ENCODE measurements around the gene CYP4A11. TPM values are rescaled to one million over a fixed set of nuclear protein-coding genes. Genes with fewer than 3 reads are reported as not detected.
"Not testable (repeated sequence)": the region's sequence is repeated elsewhere in the genome, so short reads cannot be mapped to it uniquely, and the experiment has no call there.

Gene CYP4A11
- total RNA-seq, 1 donor from 2014 or later, result not detected

- H3K9me3 Mint-ChIP-seq, result no peaks in the 10 kb centered on the region
- no peaks in the 10 kb centered on the region for H3K4me1 Mint-ChIP-seq
- ATAC-seq (ENCODE audit: low read depth), result no peak
- CTCF ChIA-PET, result no interaction called here
- DNase-seq, result no peak
- H3K27ac Mint-ChIP-seq, result no peak overlapping the region
- TF ChIP-seq, protein P1, sequence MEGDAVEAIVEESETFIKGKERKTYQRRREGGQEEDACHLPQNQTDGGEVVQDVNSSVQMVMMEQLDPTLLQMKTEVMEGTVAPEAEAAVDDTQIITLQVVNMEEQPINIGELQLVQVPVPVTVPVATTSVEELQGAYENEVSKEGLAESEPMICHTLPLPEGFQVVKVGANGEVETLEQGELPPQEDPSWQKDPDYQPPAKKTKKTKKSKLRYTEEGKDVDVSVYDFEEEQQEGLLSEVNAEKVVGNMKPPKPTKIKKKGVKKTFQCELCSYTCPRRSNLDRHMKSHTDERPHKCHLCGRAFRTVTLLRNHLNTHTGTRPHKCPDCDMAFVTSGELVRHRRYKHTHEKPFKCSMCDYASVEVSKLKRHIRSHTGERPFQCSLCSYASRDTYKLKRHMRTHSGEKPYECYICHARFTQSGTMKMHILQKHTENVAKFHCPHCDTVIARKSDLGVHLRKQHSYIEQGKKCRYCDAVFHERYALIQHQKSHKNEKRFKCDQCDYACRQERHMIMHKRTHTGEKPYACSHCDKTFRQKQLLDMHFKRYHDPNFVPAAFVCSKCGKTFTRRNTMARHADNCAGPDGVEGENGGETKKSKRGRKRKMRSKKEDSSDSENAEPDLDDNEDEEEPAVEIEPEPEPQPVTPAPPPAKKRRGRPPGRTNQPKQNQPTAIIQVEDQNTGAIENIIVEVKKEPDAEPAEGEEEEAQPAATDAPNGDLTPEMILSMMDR (IDR thresholded peaks at IDR 0.05), result no peak
- H3K27me3 Mint-ChIP-seq, result peaks cover 2% of the 10 kb centered on the region
- POLR2A ChIA-PET, result no interaction called here
- intact Hi-C loops (cut with micrococcal nuclease), result no loop called here
- H3K36me3 Mint-ChIP-seq (ENCODE audit: low read depth), result no peaks in the 10 kb centered on the region
- H3K4me3 Mint-ChIP-seq, result no peak overlapping the region
Measured at GRCh38 chr1:46942086-46942485, 810 bp upstream of the CYP4A11 start.

DNA sequence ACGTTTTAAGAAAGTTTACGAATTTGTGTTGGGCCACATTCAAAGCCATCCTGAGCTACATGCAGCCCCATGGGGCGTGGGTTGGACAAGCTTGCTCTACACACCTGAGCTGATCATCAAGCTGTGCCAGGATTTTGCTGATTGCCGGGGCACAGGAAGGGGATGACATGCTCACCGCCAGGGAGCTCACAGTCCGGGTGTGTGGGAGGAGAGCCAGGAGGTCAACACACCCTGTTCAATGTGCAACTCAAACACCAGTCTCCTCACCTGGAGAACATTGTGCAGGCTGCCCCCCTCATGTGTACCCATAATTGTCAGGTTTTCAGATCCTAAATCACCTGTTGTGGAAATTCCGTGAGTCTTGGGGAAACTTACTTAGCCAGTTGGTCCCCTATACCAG lies 969 bp downstream of the CYP4A11 start:
- intact Hi-C loops (cut with micrococcal nuclease), result no loop called here
- Mint-ChIP-seq H3K4me3 (no peak overlapping the region), H3K36me3 (ENCODE audit: low read depth) (no peaks in the 10 kb centered on the region), H3K9me3 (no peaks in the 10 kb centered on the region), H3K4me1 (no peaks in the 10 kb centered on the region), H3K27ac (no peak overlapping the region), H3K27me3 (peaks cover 4% of the 10 kb centered on the region)
- ChIA-PET CTCF (no interaction called here), POLR2A (no interaction called here)
- no peak for DNase-seq
- TF ChIP-seq, protein P1 (IDR thresholded peaks at IDR 0.05), result no peak
- ATAC-seq (ENCODE audit: low read depth), result no peak

DNA sequence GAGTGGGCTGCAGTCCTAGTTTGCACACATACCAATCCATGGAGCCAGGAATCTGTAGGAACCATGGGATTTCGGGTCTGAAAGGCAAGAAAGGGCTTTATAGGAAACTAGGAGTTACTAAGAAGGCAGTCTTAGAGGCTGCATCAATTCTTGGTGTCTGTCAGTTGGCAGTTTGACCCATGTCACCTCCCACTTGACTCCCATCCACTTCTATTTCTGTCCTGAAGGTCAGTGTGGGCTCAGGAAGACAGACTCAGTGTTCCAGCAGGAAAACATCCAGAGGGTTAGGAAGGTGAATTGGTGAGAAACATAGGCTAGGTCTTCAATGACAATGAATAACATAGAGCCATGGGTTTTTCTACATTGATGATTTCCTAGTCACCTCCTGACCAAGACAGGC lies 4.0 kb downstream of the CYP4A11 start:
- TF ChIP-seq, protein P1 (IDR thresholded peaks at IDR 0.05), result no peak
- ChIA-PET CTCF (no interaction called here), POLR2A (no interaction called here)
- no peaks in the 10 kb centered on the region for H3K9me3 Mint-ChIP-seq
- ATAC-seq (ENCODE audit: low read depth), result no peak
- H3K27me3 Mint-ChIP-seq, result peaks cover 4% of the 10 kb centered on the region
- no peaks in the 10 kb centered on the region for H3K4me1 Mint-ChIP-seq
- H3K36me3 Mint-ChIP-seq (ENCODE audit: low read depth), result no peaks in the 10 kb centered on the region
- no peak overlapping the region for H3K27ac Mint-ChIP-seq
- intact Hi-C loops (cut with micrococcal nuclease), result no loop called here
- H3K4me3 Mint-ChIP-seq, result no peak overlapping the region
- DNase-seq, result no peak

GRCh38 chr1:46936788-46937187 lies 4.5 kb downstream of the CYP4A11 start:
- TF ChIP-seq, protein P1 (IDR thresholded peaks at IDR 0.05), result no peak

GRCh38 chr1:46934852-46935251 lies 6.4 kb downstream of the CYP4A11 start:
- H3K27ac Mint-ChIP-seq; H3K4me1 Mint-ChIP-seq; DNase-seq; POLR2A ChIA-PET; ATAC-seq (ENCODE audit: low read depth); H3K9me3 Mint-ChIP-seq; intact Hi-C loops (cut with micrococcal nuclease); CTCF ChIA-PET; H3K36me3 Mint-ChIP-seq (ENCODE audit: low read depth); H3K4me3 Mint-ChIP-seq; H3K27me3 Mint-ChIP-seq: not testable (repeated sequence)

More at GRCh38 chr1:46936788-46937187, 4.5 kb downstream of the CYP4A11 start:
- no peak overlapping the region for H3K4me3 Mint-ChIP-seq
- H3K36me3 Mint-ChIP-seq (ENCODE audit: low read depth), result no peaks in the 10 kb centered on the region
- no peaks in the 10 kb centered on the region for H3K9me3 Mint-ChIP-seq
- intact Hi-C loops (cut with micrococcal nuclease), result no loop called here
- no peak overlapping the region for H3K27ac Mint-ChIP-seq
- ATAC-seq (ENCODE audit: low read depth) (no peak), DNase-seq (no peak)
- peaks cover 4% of the 10 kb centered on the region for H3K27me3 Mint-ChIP-seq
- no peaks in the 10 kb centered on the region for H3K4me1 Mint-ChIP-seq
- POLR2A ChIA-PET, result no interaction called here
- CTCF ChIA-PET, result no interaction called here

DNA sequence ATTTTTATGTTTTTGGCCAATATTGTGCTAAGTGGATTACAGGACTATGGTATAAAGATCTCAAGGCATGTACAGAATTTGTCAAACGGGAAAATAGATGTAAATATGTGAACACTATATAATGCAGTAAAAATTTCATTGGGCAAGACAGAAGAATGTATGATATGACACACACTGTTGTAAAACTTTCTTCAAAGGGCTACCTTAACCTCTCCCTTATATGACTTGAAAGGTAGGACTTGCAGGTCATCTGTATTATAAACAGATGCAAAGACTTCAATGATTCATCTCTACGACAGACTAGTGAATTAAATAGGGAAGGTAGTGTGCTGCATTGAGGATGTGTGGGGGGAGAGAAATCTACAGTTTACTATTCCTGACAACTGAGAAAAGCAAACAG lies 9.3 kb downstream of the CYP4A11 start:
- H3K4me1 Mint-ChIP-seq; H3K27ac Mint-ChIP-seq; H3K4me3 Mint-ChIP-seq; intact Hi-C loops (cut with micrococcal nuclease); POLR2A ChIA-PET; ATAC-seq (ENCODE audit: low read depth); CTCF ChIA-PET; H3K9me3 Mint-ChIP-seq; DNase-seq; H3K36me3 Mint-ChIP-seq (ENCODE audit: low read depth): not testable (repeated sequence)
- H3K27me3 Mint-ChIP-seq, result peaks cover 14% of the 10 kb centered on the region
